HEK293 (cell line): ENCODE results near the gene EYS.

ENCODE experiments used
- CTCF ChIA-PET: fragments of 350-600 bp; formaldehyde crosslinking; extraction: SDS; loops from one replicate; lab custom pipeline; 2021; ENCODE audit warnings: antibody characterized with exemption; lab: Yijun Ruan, JAX
- POLR2A ChIA-PET: fragments of 300-600 bp; formaldehyde crosslinking; extraction: SDS; loops from one replicate; lab custom pipeline; 2020; ENCODE audit warnings: antibody characterized with exemption, inconsistent platforms; lab: Yijun Ruan, JAX
- H3K27ac ChIP-seq: fragments of 200-500 bp; sonication (Bioruptor generic); 2 replicates; pipeline ENCODE4 v1.5.1; 2014; ENCODE audit warnings: low read depth, low read length, control low read depth, inconsistent platforms; ENCODE audit errors: extremely low read depth
- H3K36me3 ChIP-seq, 2 experiments: fragments of 200-500 bp in 1 of 2; sonication (Bioruptor generic) in 1 of 2; 1 replicate in 1 of 2; 2 replicates in 1 of 2; pipeline ENCODE4 v1.5.1; 2014 to 2017; ENCODE audit warnings: inconsistent platforms in 2 of 2, low read length in 2 of 2; ENCODE audit not compliant: control insufficient read depth in 2 of 2, insufficient read depth in 1 of 2
- H3K4me1 ChIP-seq: fragments of 200-500 bp; sonication (Bioruptor generic); 2 replicates; pipeline ENCODE4 v1.5.1; 2014; ENCODE audit warnings: mild to moderate bottlenecking, low read length, inconsistent platforms; ENCODE audit not compliant: control insufficient read depth, insufficient read depth
- H3K4me3 ChIP-seq: 2 replicates; pipeline ENCODE4 v1.5.1; 2011; ENCODE audit warnings: low read depth, mild to moderate bottlenecking, control low read depth, low read length, moderate library complexity
- H3K9me3 ChIP-seq: fragments of 200-500 bp; sonication (Bioruptor generic); 2 replicates; pipeline ENCODE4 v1.5.1; 2014; ENCODE audit warnings: low read depth, low read length, inconsistent platforms; ENCODE audit not compliant: control insufficient read depth, insufficient read depth
- HIC1 ChIP-seq: fragments of 450-650 bp; formaldehyde crosslinking; IDR thresholded peaks from 2 replicates; pipeline ENCODE4 v1.5.1; 2016; ENCODE audit warnings: missing biosample characterization, missing genetic modification characterization
- IKZF3 ChIP-seq: fragments of 450-650 bp; IDR thresholded peaks from 2 replicates; pipeline ENCODE4 v1.5.0; 2018; ENCODE audit warnings: missing biosample characterization, mild to moderate bottlenecking, missing genetic modification characterization, moderate library complexity
- INSM2 ChIP-seq: fragments of 450-650 bp; formaldehyde crosslinking; IDR thresholded peaks from 2 replicates; pipeline ENCODE4 v1.5.1; 2016; ENCODE audit warnings: missing biosample characterization, missing genetic modification characterization
- MEIS1 ChIP-seq: sonication (generic); formaldehyde crosslinking; IDR thresholded peaks from 2 replicates; pipeline ENCODE4 v1.8.1; 2022; ENCODE audit warnings: missing genetic modification reagents, mild to moderate bottlenecking, borderline replicate concordance
- RBAK ChIP-seq: fragments of 450-650 bp; formaldehyde crosslinking; IDR thresholded peaks from 2 replicates; pipeline ENCODE4 v1.5.1; 2016; ENCODE audit warnings: missing biosample characterization, missing genetic modification characterization
- SCRT1 ChIP-seq: fragments of 450-650 bp; formaldehyde crosslinking; IDR thresholded peaks from 2 replicates; pipeline ENCODE4 v1.5.1; 2016; ENCODE audit warnings: missing biosample characterization, missing genetic modification characterization, borderline replicate concordance
- SETDB1 ChIP-seq: IDR thresholded peaks from one replicate; pipeline ENCODE4 v1.6.1; 2017; ENCODE audit warnings: mild to moderate bottlenecking, low read length, moderate library complexity, mixed read lengths; ENCODE audit not compliant: insufficient read length
- TCF7L2 ChIP-seq: IDR thresholded peaks from 2 replicates; pipeline ENCODE4 v1.6.1; 2011; ENCODE audit warnings: low read depth, mild to moderate bottlenecking, inconsistent platforms, low read length, moderate library complexity, borderline replicate concordance
- ZBTB1 ChIP-seq: fragments of 450-650 bp; formaldehyde crosslinking; IDR thresholded peaks from 2 replicates; pipeline ENCODE4 v1.5.1; 2016; ENCODE audit warnings: missing biosample characterization, missing genetic modification characterization
- ZFHX2 ChIP-seq: fragments of 450-650 bp; formaldehyde crosslinking; conservative IDR thresholded peaks from 2 replicates; pipeline ENCODE4 v1.5.1; 2016; ENCODE audit warnings: missing biosample characterization, missing genetic modification characterization
- ZIC2 ChIP-seq: fragments of 450-650 bp; formaldehyde crosslinking; IDR thresholded peaks from 2 replicates; pipeline ENCODE4 v1.5.1; 2016; ENCODE audit warnings: missing biosample characterization, missing genetic modification characterization
- ZNF10 ChIP-seq: fragments of 450-650 bp; formaldehyde crosslinking; IDR thresholded peaks from 2 replicates; pipeline ENCODE4 v1.5.1; 2017; ENCODE audit warnings: missing biosample characterization, missing genetic modification characterization
- ZNF112 ChIP-seq: fragments of 450-650 bp; formaldehyde crosslinking; IDR thresholded peaks from 2 replicates; pipeline ENCODE4 v1.5.0; 2017; ENCODE audit warnings: missing biosample characterization, missing genetic modification characterization
- ZNF184 ChIP-seq: fragments of 450-650 bp; IDR thresholded peaks from 2 replicates; pipeline ENCODE4 v1.5.1; 2018; ENCODE audit warnings: missing biosample characterization, mild to moderate bottlenecking, missing genetic modification characterization
- ZNF24 ChIP-seq: fragments of 450-650 bp; formaldehyde crosslinking; IDR thresholded peaks from 2 replicates; pipeline ENCODE4 v1.5.1; 2016; ENCODE audit warnings: missing biosample characterization, missing genetic modification characterization
- ZNF248 ChIP-seq: fragments of 450-650 bp; formaldehyde crosslinking; IDR thresholded peaks from 2 replicates; pipeline ENCODE4 v1.5.1; 2017; ENCODE audit warnings: missing biosample characterization, missing genetic modification characterization
- ZNF274 ChIP-seq, 2 experiments: fragments of 200-500 bp in 1 of 2; fragments of 450-650 bp in 1 of 2; sonication (Bioruptor generic) in 1 of 2; formaldehyde crosslinking in 1 of 2; IDR thresholded peaks; 2 replicates each; pipeline versions ENCODE4 v1.5.1 to v1.6.1; 2014 to 2016; ENCODE audit warnings: borderline replicate concordance in 1 of 2, inconsistent platforms in 1 of 2, low read length in 1 of 2, missing biosample characterization in 1 of 2, missing genetic modification characterization in 1 of 2
- ZNF423 ChIP-seq: fragments of 450-650 bp; formaldehyde crosslinking; IDR thresholded peaks from 2 replicates; pipeline ENCODE4 v1.5.1; 2016; ENCODE audit warnings: missing biosample characterization, missing genetic modification characterization
- ZNF426 ChIP-seq: fragments of 450-650 bp; formaldehyde crosslinking; IDR thresholded peaks from 2 replicates; pipeline ENCODE4 v1.5.1; 2017; ENCODE audit warnings: missing biosample characterization, missing genetic modification characterization, mild to moderate bottlenecking, inconsistent platforms, moderate library complexity
- ZNF473 ChIP-seq: fragments of 450-650 bp; formaldehyde crosslinking; IDR thresholded peaks from 2 replicates; pipeline ENCODE4 v1.5.1; 2017; ENCODE audit warnings: missing biosample characterization, missing genetic modification characterization
- ZNF48 ChIP-seq: fragments of 450-650 bp; formaldehyde crosslinking; IDR thresholded peaks from 2 replicates; pipeline ENCODE4 v1.5.1; 2016; ENCODE audit warnings: missing biosample characterization, missing genetic modification characterization
- ZNF529 ChIP-seq: fragments of 450-650 bp; formaldehyde crosslinking; IDR thresholded peaks from 2 replicates; pipeline ENCODE4 v1.5.1; 2017; ENCODE audit warnings: missing genetic modification characterization, missing biosample characterization; ENCODE audit not compliant: insufficient replicate concordance
- ZNF549 ChIP-seq: fragments of 450-650 bp; IDR thresholded peaks from 2 replicates; pipeline ENCODE4 v1.5.1; 2018; ENCODE audit warnings: missing biosample characterization, missing genetic modification characterization, mild to moderate bottlenecking, inconsistent platforms, moderate library complexity
- ZNF555 ChIP-seq: fragments of 450-650 bp; formaldehyde crosslinking; conservative IDR thresholded peaks from 2 replicates; pipeline ENCODE4 v1.5.1; 2017; ENCODE audit warnings: missing biosample characterization, mild to moderate bottlenecking, missing genetic modification characterization, inconsistent platforms
- ZNF621 ChIP-seq: fragments of 450-650 bp; formaldehyde crosslinking; IDR thresholded peaks from 2 replicates; pipeline ENCODE4 v1.5.1; 2017; ENCODE audit warnings: missing biosample characterization, missing genetic modification characterization
- ZNF654 ChIP-seq: fragments of 450-650 bp; formaldehyde crosslinking; IDR thresholded peaks from 2 replicates; pipeline ENCODE4 v1.5.1; 2016; ENCODE audit warnings: low read depth, missing biosample characterization, missing genetic modification characterization
- ZSCAN16 ChIP-seq: fragments of 450-650 bp; formaldehyde crosslinking; IDR thresholded peaks from 2 replicates; pipeline ENCODE4 v1.5.1; 2016; ENCODE audit warnings: missing biosample characterization, missing genetic modification characterization
- ZSCAN30 ChIP-seq: fragments of 450-650 bp; IDR thresholded peaks from 2 replicates; pipeline ENCODE4 v1.5.1; 2018; ENCODE audit warnings: missing biosample characterization, mild to moderate bottlenecking, missing genetic modification characterization, moderate library complexity
- ZSCAN5A ChIP-seq: fragments of 450-650 bp; formaldehyde crosslinking; IDR thresholded peaks from 2 replicates; pipeline ENCODE4 v1.5.1; 2016; ENCODE audit warnings: missing biosample characterization, missing genetic modification characterization

The EYS gene

GRCh38 chr6:64732888-64733287 is 974.1 kb downstream of the EYS start:
- ChIA-PET CTCF (interaction anchor here (0.6 to 0.7 kb wide), 2 partner anchors 784 to 1821 kb away, joined by 3 read pairs; no protein-coding TSS in a partner anchor), POLR2A (no interaction called here)
- Histone ChIP-seq H3K27ac (no peak overlapping the region), H3K36me3 (no peaks in the 10 kb centered on the region), H3K9me3 (no peaks in the 10 kb centered on the region), H3K4me1 (no peaks in the 10 kb centered on the region), H3K4me3 (no peak overlapping the region)
- TF ChIP-seq RBAK (tag by site-specific recombination) (no peak), ZSCAN16 (tag by site-specific recombination) (no peak), ZNF423 (no peak), ZNF184 (tag by site-specific recombination) (no peak), ZNF274 (IDR thresholded peaks at IDR 0.05; ENCODE audit: low read length) (no peak), ZNF274 (tag by site-specific recombination; IDR thresholded peaks at IDR 0.05; ENCODE audit: borderline replicate concordance) (no peak), SCRT1 (tag by site-specific recombination) (no peak), ZNF654 (no peak), ZNF473 (tag by site-specific recombination) (no peak), MEIS1 (no peak), TCF7L2 (no peak), ZSCAN5A (tag by site-specific recombination) (no peak), ZNF621 (tag by site-specific recombination) (no peak), ZNF555 (tag by site-specific recombination) (no peak), ZNF529 (tag by site-specific recombination) (no peak), SETDB1 (no peak), ZFHX2 (tag by site-specific recombination) (no peak), ZNF549 (tag by site-specific recombination) (no peak), ZNF48 (tag by site-specific recombination) (no peak)

- H3K9me3 ChIP-seq, result no peaks in the 10 kb centered on the region
- H3K27ac ChIP-seq, result no peak overlapping the region
- ChIA-PET CTCF (interaction anchor here (0.7 kb wide), 1 partner anchor 504 kb away, joined by 5 read pairs; no protein-coding TSS in a partner anchor), POLR2A (no interaction called here)
- H3K4me1 ChIP-seq, result no peaks in the 10 kb centered on the region
- H3K36me3 ChIP-seq, result no peaks in the 10 kb centered on the region
- no peak overlapping the region for H3K4me3 ChIP-seq
- TF ChIP-seq ZIC2 (no peak), ZNF10 (tag by site-specific recombination) (no peak), ZNF112 (no peak), ZNF654 (no peak)
Measured at GRCh38 chr6:64729522-64729921, 977.5 kb downstream of the EYS start.

GRCh38 chr6:64727075-64727474 is 980.0 kb downstream of the EYS start:
- H3K4me3 ChIP-seq, result no peak overlapping the region
- no peaks in the 10 kb centered on the region for H3K9me3 ChIP-seq
- CTCF ChIA-PET, result interaction anchor here (0.6 kb wide), 1 partner anchor 256 kb away, joined by 3 read pairs; no protein-coding TSS in a partner anchor

More at GRCh38 chr6:64727075-64727474, 980.0 kb downstream of the EYS start:
- Histone ChIP-seq H3K27ac (no peak overlapping the region), H3K36me3 (no peaks in the 10 kb centered on the region)
- TF ChIP-seq ZNF248 (no peak), IKZF3 (tag by site-specific recombination) (no peak), ZBTB1 (tag by site-specific recombination) (no peak), ZSCAN30 (tag by site-specific recombination) (no peak), INSM2 (tag by site-specific recombination) (no peak), ZNF426 (tag by site-specific recombination) (no peak), HIC1 (tag by site-specific recombination) (no peak), ZNF24 (tag by site-specific recombination) (no peak)
- TF ChIP-seq, all 188 proteins: peak for 0
- POLR2A ChIA-PET, result no interaction called here
- no peaks in the 10 kb centered on the region for H3K4me1 ChIP-seq
